SU-DHL-6 (cell line): Measurements from ENCODE around the gene DIPK2B.

ENCODE experiments used
- H2AFZ ChIP-seq: fragments of 200-600 bp; sonication (generic); 2 replicates; pipeline ENCODE4 v1.6.1; 2014; ENCODE audit warnings: low read depth, mild to moderate bottlenecking, moderate library complexity, mixed read lengths, antibody characterized with exemption, low read length; ENCODE audit not compliant: severe bottlenecking
- H3F3A ChIP-seq: fragments of 200-600 bp; shearing (Covaris generic); 2 replicates; pipeline ENCODE4 v1.6.0; 2016; ENCODE audit warnings: antibody characterized with exemption, mild to moderate bottlenecking; ENCODE audit not compliant: insufficient read depth
- H3K27ac ChIP-seq: fragments of 200-600 bp; sonication (generic); 2 replicates; pipeline ENCODE4 v1.5.1; 2016; ENCODE audit warnings: low read depth, mild to moderate bottlenecking, low read length, moderate library complexity, mixed read lengths
- H3K27me3 ChIP-seq: fragments of 200-600 bp; sonication (generic), shearing (Covaris generic); 2 replicates; pipeline ENCODE4 v1.6.0; 2014; ENCODE audit warnings: mild to moderate bottlenecking, low read length
- H3K36me3 ChIP-seq: fragments of 200-600 bp; sonication (generic); 2 replicates; pipeline ENCODE4 v1.6.1; 2014; ENCODE audit warnings: mild to moderate bottlenecking, low read length, mixed read lengths
- H3K4me2 ChIP-seq: fragments of 300-600, 200-600 bp; shearing (Covaris generic), sonication (generic); 2 replicates; pipeline ENCODE4 v1.6.0; 2014; ENCODE audit warnings: low read length, low read depth, mild to moderate bottlenecking; ENCODE audit not compliant: poor library complexity, severe bottlenecking
- H3K4me3 ChIP-seq: fragments of 200-600 bp; sonication (generic); 2 replicates; pipeline ENCODE4 v1.5.1; 2014; ENCODE audit warnings: antibody characterized with exemption, low read length, mild to moderate bottlenecking, mixed read lengths; ENCODE audit not compliant: insufficient read depth, poor library complexity, severe bottlenecking
- H3K79me2 ChIP-seq: fragments of 200-600 bp; sonication (generic); 2 replicates; pipeline ENCODE4 v1.6.1; 2014; ENCODE audit warnings: mild to moderate bottlenecking, low read length, moderate library complexity; ENCODE audit not compliant: insufficient read depth
- H3K9ac ChIP-seq: fragments of 200-600 bp; sonication (generic); 2 replicates; pipeline ENCODE4 v1.7.0; 2014; ENCODE audit warnings: mild to moderate bottlenecking, low read length
- H3K9me2 ChIP-seq: fragments of 200-600 bp; sonication (generic); replicated peaks from 2 replicates; pipeline ENCODE4 v1.6.1; 2014; ENCODE audit warnings: low read length; ENCODE audit not compliant: insufficient read depth
- H3K9me3 ChIP-seq: fragments of 200-600 bp; sonication (generic); 2 replicates; pipeline ENCODE4 v1.6.1; 2014; ENCODE audit warnings: low read length, mixed read lengths; ENCODE audit not compliant: insufficient read depth
- H4K20me1 ChIP-seq: fragments of 200-600 bp; sonication (generic); 2 replicates; pipeline ENCODE4 v1.6.1; 2014; ENCODE audit warnings: low read depth, mild to moderate bottlenecking, antibody characterized with exemption, low read length, moderate library complexity, mixed read lengths
- CTCF ChIP-seq: fragments of 200-600 bp; sonication (generic); IDR thresholded peaks from one replicate; pipeline ENCODE4 v1.5.1; 2017; ENCODE audit warnings: antibody characterized with exemption, mild to moderate bottlenecking, low read length, moderate library complexity; ENCODE audit not compliant: insufficient read depth, poor library complexity, severe bottlenecking
- EZH2phosphoT487 ChIP-seq: fragments of 200-600 bp; sonication (generic), shearing (Covaris generic); conservative IDR thresholded peaks from 2 replicates; pipeline ENCODE4 v1.6.1; 2018; ENCODE audit warnings: mild to moderate bottlenecking, antibody characterized with exemption, low read length, moderate library complexity, mixed read lengths

Gene DIPK2B

GRCh38 chrX:45166781-45167180 lies 33.9 kb downstream of the DIPK2B start:
- no peaks in the 10 kb centered on the region for H3K79me2 ChIP-seq
- H3K27me3 ChIP-seq: no peaks in the 10 kb centered on the region
- TF ChIP-seq CTCF (no peak), EZH2phosphoT487 (no peak)
- H3K4me3 ChIP-seq: no peak overlapping the region
- H3K4me2 ChIP-seq: no peak overlapping the region
- H2AFZ ChIP-seq: no peak overlapping the region
- H4K20me1 ChIP-seq: no peaks in the 10 kb centered on the region
- no peak overlapping the region for H3K9ac ChIP-seq
- H3K9me3 ChIP-seq: no peaks in the 10 kb centered on the region
- no peak overlapping the region for H3K27ac ChIP-seq
- no peaks in the 10 kb centered on the region for H3K9me2 ChIP-seq
- no peaks in the 10 kb centered on the region for H3F3A ChIP-seq
- no peaks in the 10 kb centered on the region for H3K36me3 ChIP-seq

GRCh38 chrX:45165726-45166125 lies 35.0 kb downstream of the DIPK2B start:
- H3K36me3 ChIP-seq: no peaks in the 10 kb centered on the region
- H3K9me2 ChIP-seq: no peaks in the 10 kb centered on the region
- no peaks in the 10 kb centered on the region for H4K20me1 ChIP-seq
- no peak overlapping the region for H3K27ac ChIP-seq
- H2AFZ ChIP-seq: no peak overlapping the region
- H3K27me3 ChIP-seq: no peaks in the 10 kb centered on the region
- H3F3A ChIP-seq: no peaks in the 10 kb centered on the region
- TF ChIP-seq EZH2phosphoT487: no peak
- no peak for TF ChIP-seq CTCF
- no peaks in the 10 kb centered on the region for H3K79me2 ChIP-seq
- H3K9ac ChIP-seq: no peak overlapping the region
- H3K4me3 ChIP-seq: no peak overlapping the region
- no peaks in the 10 kb centered on the region for H3K9me3 ChIP-seq
- H3K4me2 ChIP-seq: no peak overlapping the region

GRCh38 chrX:45164995-45165394 lies 35.7 kb downstream of the DIPK2B start:
- no peak overlapping the region for H3K9ac ChIP-seq

More at GRCh38 chrX:45164995-45165394, 35.7 kb downstream of the DIPK2B start:
- no peaks in the 10 kb centered on the region for H4K20me1 ChIP-seq
- no peaks in the 10 kb centered on the region for H3K36me3 ChIP-seq
- no peaks in the 10 kb centered on the region for H3K9me2 ChIP-seq
- no peaks in the 10 kb centered on the region for H3F3A ChIP-seq
- TF ChIP-seq CTCF (no peak), EZH2phosphoT487 (no peak)
- H3K4me3 ChIP-seq: no peak overlapping the region
- no peaks in the 10 kb centered on the region for H3K27me3 ChIP-seq
- no peaks in the 10 kb centered on the region for H3K9me3 ChIP-seq
- no peaks in the 10 kb centered on the region for H3K79me2 ChIP-seq
- no peak overlapping the region for H2AFZ ChIP-seq
- H3K4me2 ChIP-seq: no peak overlapping the region
- no peak overlapping the region for H3K27ac ChIP-seq
